ENCODE results near the gene CBLC.

GRCh38 chr19:44757735-44758505 is 19.8 kb upstream of the CBLC start:
- no peak for TF ChIP-seq CTCF (IDR thresholded peaks at IDR 0.05; ENCODE audit: low read length)
- no peak for TF ChIP-seq EZH2phosphoT487 (IDR thresholded peaks at IDR 0.05; ENCODE audit: low read length)

Data from MM.1S (cell line).